ENCODE results near the gene SCNN1B.
"Not testable (repeated sequence)": the region's sequence is repeated elsewhere in the genome, so short reads cannot be mapped to it uniquely, and the experiment has no call there.

The SCNN1B gene

GRCh38 chr16:23371368-23371767, 69.3 kb downstream of the SCNN1B start:
- no peak overlapping the region for H3K4me3 ChIP-seq (ENCODE audit: low read depth, low read length)
- no peak overlapping the region for H3K27ac ChIP-seq (ENCODE audit: low read depth, low read length)
- H3K36me3 ChIP-seq (ENCODE audit: control insufficient read depth, insufficient read depth, low read length) = no peaks in the 10 kb centered on the region
- no peaks in the 10 kb centered on the region for H3K27me3 ChIP-seq (ENCODE audit: control insufficient read depth, insufficient read depth, low read length)
- no peaks in the 10 kb centered on the region for H3K4me1 ChIP-seq (ENCODE audit: control insufficient read depth, insufficient read depth, low read length)
- H3K9ac ChIP-seq (ENCODE audit: low read depth, low read length) = no peak overlapping the region
- no peaks in the 10 kb centered on the region for H3K9me3 ChIP-seq (ENCODE audit: control insufficient read depth, insufficient read depth, low read length)

GRCh38 chr16:23373436-23374219, 71.5 kb downstream of the SCNN1B start:
- no peak overlapping the region for H3K9ac ChIP-seq (ENCODE audit: low read depth, low read length)
- no peaks in the 10 kb centered on the region for H3K27me3 ChIP-seq (ENCODE audit: control insufficient read depth, insufficient read depth, low read length)
- H3K4me1 ChIP-seq (ENCODE audit: control insufficient read depth, insufficient read depth, low read length) = no peaks in the 10 kb centered on the region
- H3K9me3 ChIP-seq (ENCODE audit: control insufficient read depth, insufficient read depth, low read length) = no peaks in the 10 kb centered on the region
- no peaks in the 10 kb centered on the region for H3K36me3 ChIP-seq (ENCODE audit: control insufficient read depth, insufficient read depth, low read length)
- no peak overlapping the region for H3K4me3 ChIP-seq (ENCODE audit: low read depth, low read length)
- no peak overlapping the region for H3K27ac ChIP-seq (ENCODE audit: low read depth, low read length)

- Histone ChIP-seq H3K36me3 (ENCODE audit: control insufficient read depth, insufficient read depth, low read length) (no peaks in the 10 kb centered on the region), H3K4me1 (ENCODE audit: control insufficient read depth, insufficient read depth, low read length) (no peaks in the 10 kb centered on the region), H3K9me3 (ENCODE audit: control insufficient read depth, insufficient read depth, low read length) (no peaks in the 10 kb centered on the region), H3K4me3 (ENCODE audit: low read depth, low read length) (no peak overlapping the region), H3K27ac (ENCODE audit: low read depth, low read length) (no peak overlapping the region), H3K9ac (ENCODE audit: low read depth, low read length) (no peak overlapping the region), H3K27me3 (ENCODE audit: control insufficient read depth, insufficient read depth, low read length) (no peaks in the 10 kb centered on the region)
Measured at GRCh38 chr16:23374721-23375510, 72.8 kb downstream of the SCNN1B start.

DNA sequence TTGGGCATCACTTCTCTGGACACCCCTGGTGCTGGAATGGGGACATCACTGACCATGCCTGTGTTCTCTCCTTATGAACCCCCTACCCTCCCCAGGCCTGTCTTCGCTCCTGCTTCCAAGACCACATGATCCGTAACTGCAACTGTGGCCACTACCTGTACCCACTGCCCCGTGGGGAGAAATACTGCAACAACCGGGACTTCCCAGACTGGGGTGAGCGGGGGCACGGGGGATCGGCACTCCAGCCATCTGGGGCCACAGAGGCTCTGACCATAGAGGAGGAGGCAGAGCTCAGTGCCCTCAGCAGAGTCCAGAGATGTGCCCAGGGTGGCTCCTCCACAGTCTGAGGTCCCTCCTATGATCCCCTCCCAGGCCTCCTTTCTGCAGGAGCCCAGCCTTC, 73.5 kb downstream of the SCNN1B start:
- no peak overlapping the region for H3K4me3 ChIP-seq (ENCODE audit: low read depth, low read length)
- no peaks in the 10 kb centered on the region for H3K36me3 ChIP-seq (ENCODE audit: control insufficient read depth, insufficient read depth, low read length)
- H3K27me3 ChIP-seq (ENCODE audit: control insufficient read depth, insufficient read depth, low read length) = no peaks in the 10 kb centered on the region
- H3K4me1 ChIP-seq (ENCODE audit: control insufficient read depth, insufficient read depth, low read length) = no peaks in the 10 kb centered on the region
- H3K27ac ChIP-seq (ENCODE audit: low read depth, low read length) = no peak overlapping the region
- H3K9me3 ChIP-seq (ENCODE audit: control insufficient read depth, insufficient read depth, low read length) = no peaks in the 10 kb centered on the region
- H3K9ac ChIP-seq (ENCODE audit: low read depth, low read length) = no peak overlapping the region

GRCh38 chr16:23377071-23377931, 75.2 kb downstream of the SCNN1B start:
- H3K4me3 ChIP-seq (ENCODE audit: low read depth, low read length) = no peak overlapping the region
- H3K9me3 ChIP-seq (ENCODE audit: control insufficient read depth, insufficient read depth, low read length) = no peaks in the 10 kb centered on the region
- H3K4me1 ChIP-seq (ENCODE audit: control insufficient read depth, insufficient read depth, low read length) = no peaks in the 10 kb centered on the region
- no peaks in the 10 kb centered on the region for H3K27me3 ChIP-seq (ENCODE audit: control insufficient read depth, insufficient read depth, low read length)
- no peak overlapping the region for H3K27ac ChIP-seq (ENCODE audit: low read depth, low read length)
- no peaks in the 10 kb centered on the region for H3K36me3 ChIP-seq (ENCODE audit: control insufficient read depth, insufficient read depth, low read length)
- H3K9ac ChIP-seq (ENCODE audit: low read depth, low read length) = no peak overlapping the region

DNA sequence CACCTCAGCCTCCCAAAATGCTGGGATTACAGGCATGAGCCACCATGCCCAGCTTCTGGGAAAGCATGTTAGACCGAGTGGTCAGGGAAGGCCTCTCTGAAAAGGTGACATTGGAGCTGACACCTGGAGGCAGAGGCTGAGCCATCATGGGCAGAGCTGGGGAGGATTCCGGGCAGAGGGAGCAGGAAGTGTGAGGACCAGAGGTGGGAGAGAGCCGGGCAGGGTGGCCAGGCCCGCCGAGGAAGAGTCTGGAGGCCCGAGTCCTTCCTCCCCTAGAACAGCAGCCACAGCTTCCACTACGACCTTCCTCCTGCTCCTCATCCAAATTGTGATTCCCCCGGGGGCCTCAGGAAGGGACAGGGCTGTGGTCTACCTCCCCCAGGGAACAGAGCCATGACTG, 76.2 kb downstream of the SCNN1B start:
- Histone ChIP-seq H3K27me3 (ENCODE audit: control insufficient read depth, insufficient read depth, low read length) (no peaks in the 10 kb centered on the region), H3K4me3 (ENCODE audit: low read depth, low read length) (no peak overlapping the region), H3K9ac (ENCODE audit: low read depth, low read length) (no peak overlapping the region), H3K4me1 (ENCODE audit: control insufficient read depth, insufficient read depth, low read length) (no peaks in the 10 kb centered on the region), H3K36me3 (ENCODE audit: control insufficient read depth, insufficient read depth, low read length) (no peaks in the 10 kb centered on the region), H3K27ac (ENCODE audit: low read depth, low read length) (no peak overlapping the region), H3K9me3 (ENCODE audit: control insufficient read depth, insufficient read depth, low read length) (no peaks in the 10 kb centered on the region)

- Histone ChIP-seq H3K4me3 (ENCODE audit: low read depth, low read length) (no peak overlapping the region), H3K9ac (ENCODE audit: low read depth, low read length) (no peak overlapping the region), H3K4me1 (ENCODE audit: control insufficient read depth, insufficient read depth, low read length) (no peaks in the 10 kb centered on the region), H3K27ac (ENCODE audit: low read depth, low read length) (no peak overlapping the region), H3K9me3 (ENCODE audit: control insufficient read depth, insufficient read depth, low read length) (no peaks in the 10 kb centered on the region), H3K27me3 (ENCODE audit: control insufficient read depth, insufficient read depth, low read length) (no peaks in the 10 kb centered on the region), H3K36me3 (ENCODE audit: control insufficient read depth, insufficient read depth, low read length) (no peaks in the 10 kb centered on the region)
Measured at GRCh38 chr16:23378921-23379320, 76.8 kb downstream of the SCNN1B start.

DNA sequence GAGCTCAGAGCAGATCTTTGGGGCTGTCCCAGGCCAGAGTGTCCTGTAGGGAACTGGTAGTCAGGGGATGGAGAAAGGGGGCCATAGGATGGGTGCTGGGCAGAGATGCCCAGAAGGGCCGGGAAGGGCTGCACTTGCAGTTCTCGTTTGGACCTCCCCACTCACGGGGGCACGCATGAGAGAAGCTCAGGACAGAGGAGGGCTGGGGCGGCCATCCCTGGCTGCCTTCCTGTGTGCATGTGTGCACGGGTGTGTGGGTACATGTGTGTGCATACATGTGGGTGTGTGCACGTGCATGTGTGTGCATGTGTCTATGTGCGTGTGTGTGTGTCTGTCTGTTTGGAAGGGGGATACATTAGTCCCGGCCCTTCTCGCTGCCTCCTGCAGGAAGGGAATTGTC, 77.6 kb downstream of the SCNN1B start:
- H3K36me3 ChIP-seq (ENCODE audit: control insufficient read depth, insufficient read depth, low read length) = no peaks in the 10 kb centered on the region
- no peak overlapping the region for H3K9ac ChIP-seq (ENCODE audit: low read depth, low read length)
- H3K27me3 ChIP-seq (ENCODE audit: control insufficient read depth, insufficient read depth, low read length) = no peaks in the 10 kb centered on the region
- no peak overlapping the region for H3K4me3 ChIP-seq (ENCODE audit: low read depth, low read length)
- no peaks in the 10 kb centered on the region for H3K9me3 ChIP-seq (ENCODE audit: control insufficient read depth, insufficient read depth, low read length)
- no peak overlapping the region for H3K27ac ChIP-seq (ENCODE audit: low read depth, low read length)
- H3K4me1 ChIP-seq (ENCODE audit: control insufficient read depth, insufficient read depth, low read length) = no peaks in the 10 kb centered on the region

- Histone ChIP-seq H3K27ac (ENCODE audit: low read depth, low read length) (no peak overlapping the region), H3K9ac (ENCODE audit: low read depth, low read length) (no peak overlapping the region), H3K27me3 (ENCODE audit: control insufficient read depth, insufficient read depth, low read length) (no peaks in the 10 kb centered on the region)
Measured at GRCh38 chr16:23380501-23380951, 78.4 kb downstream of the SCNN1B start.

GRCh38 chr16:23381702-23382101, 79.6 kb downstream of the SCNN1B start:
- not testable (repeated sequence) for H3K9me3 ChIP-seq (ENCODE audit: control insufficient read depth, insufficient read depth, low read length); H3K27ac ChIP-seq (ENCODE audit: low read depth, low read length); H3K4me3 ChIP-seq (ENCODE audit: low read depth, low read length); H3K27me3 ChIP-seq (ENCODE audit: control insufficient read depth, insufficient read depth, low read length); H3K9ac ChIP-seq (ENCODE audit: low read depth, low read length); H3K36me3 ChIP-seq (ENCODE audit: control insufficient read depth, insufficient read depth, low read length); H3K4me1 ChIP-seq (ENCODE audit: control insufficient read depth, insufficient read depth, low read length)

More at GRCh38 chr16:23380501-23380951, 78.4 kb downstream of the SCNN1B start:
- Histone ChIP-seq H3K9me3 (ENCODE audit: control insufficient read depth, insufficient read depth, low read length) (no peaks in the 10 kb centered on the region), H3K36me3 (ENCODE audit: control insufficient read depth, insufficient read depth, low read length) (no peaks in the 10 kb centered on the region), H3K4me1 (ENCODE audit: control insufficient read depth, insufficient read depth, low read length) (no peaks in the 10 kb centered on the region), H3K4me3 (ENCODE audit: low read depth, low read length) (no peak overlapping the region)

Measured in HUES48 (cell line).